Occipital lobe (tissue), 2 donors: Measurements from ENCODE around the gene NFAT5. TPM values are rescaled to one million over a fixed set of nuclear protein-coding genes. Genes with fewer than 3 reads are reported as not detected.
"Not testable (repeated sequence)": the region's sequence is repeated elsewhere in the genome, so short reads cannot be mapped to it uniquely, and the experiment has no call there.

Experiments used
- DNase-seq: peaks from one replicate; lab custom pipeline; 2025; lab: John Stamatoyannopoulos, UW
- total RNA-seq: library from RNA; depleted of rRNA; stranded (reverse); fragments of >200 nt; gene quantifications from one replicate; pipeline ENCODE4 v1.2.3, GENCODE V29; 2014

NFAT5 gene
- total RNA-seq, 1 donor from 2014 or later = 17.0 TPM

GRCh38 chr16:69633375-69633774 lies 67.6 kb downstream of the NFAT5 start:
- no peak for DNase-seq

- DNase-seq = not testable (repeated sequence)
Measured at GRCh38 chr16:69636563-69637146, 70.9 kb downstream of the NFAT5 start.

GRCh38 chr16:69637206-69637865 lies 71.6 kb downstream of the NFAT5 start:
- not testable (repeated sequence) for DNase-seq

- not testable (repeated sequence) for DNase-seq
Measured at GRCh38 chr16:69643997-69644396, 78.2 kb downstream of the NFAT5 start.

GRCh38 chr16:69644790-69645189 lies 79.0 kb downstream of the NFAT5 start:
- no peak for DNase-seq

GRCh38 chr16:69647020-69647419 lies 81.3 kb downstream of the NFAT5 start:
- DNase-seq = no peak

- no peak for DNase-seq
Measured at GRCh38 chr16:69651217-69651616, 85.5 kb downstream of the NFAT5 start.

GRCh38 chr16:69654280-69654931 lies 88.6 kb downstream of the NFAT5 start:
- no peak for DNase-seq

GRCh38 chr16:69660166-69660565 lies 94.4 kb downstream of the NFAT5 start:
- no peak for DNase-seq

GRCh38 chr16:69662901-69663300 lies 97.1 kb downstream of the NFAT5 start:
- no peak for DNase-seq

GRCh38 chr16:69663846-69664245 lies 98.1 kb downstream of the NFAT5 start:
- DNase-seq = no peak

GRCh38 chr16:69669577-69669976 lies 103.8 kb downstream of the NFAT5 start:
- no peak for DNase-seq

- no peak for DNase-seq
Measured at GRCh38 chr16:69672315-69672997, 106.7 kb downstream of the NFAT5 start.

GRCh38 chr16:69672998-69673713 lies 107.4 kb downstream of the NFAT5 start:
- DNase-seq = no peak

GRCh38 chr16:69680358-69680757 lies 114.6 kb downstream of the NFAT5 start:
- no peak for DNase-seq

GRCh38 chr16:69688589-69688988 lies 122.8 kb downstream of the NFAT5 start:
- no peak for DNase-seq

GRCh38 chr16:69691980-69692911 lies 126.5 kb downstream of the NFAT5 start:
- DNase-seq = no peak

GRCh38 chr16:69693916-69694315 lies 128.2 kb downstream of the NFAT5 start:
- DNase-seq = no peak

GRCh38 chr16:69698404-69698803 lies 132.6 kb downstream of the NFAT5 start:
- DNase-seq = no peak

- DNase-seq = no peak
Measured at GRCh38 chr16:69699915-69700314, 134.1 kb downstream of the NFAT5 start.

GRCh38 chr16:69701452-69701851 lies 135.7 kb downstream of the NFAT5 start:
- DNase-seq = no peak
